ENCODE measurements around the gene PMAIP1. TPM values are rescaled to one million over a fixed set of nuclear protein-coding genes. Genes with fewer than 3 reads are reported as not detected.

Gene PMAIP1
- total and polyA plus RNA-seq, 11 donors, result 0.15 to 1.8 (median 0.37) TPM; not detected in 2

- Histone ChIP-seq H3K27ac (no peak overlapping the region), H3K4me3 (no peak overlapping the region), H3K9me3 (no peaks in the 10 kb centered on the region), H3K27me3 (peaks cover 0 to 8% (median 0%) of the 10 kb centered on the region in 9 donors), H3K4me1 (no peaks in the 10 kb centered on the region), H3K36me3 (no peaks in the 10 kb centered on the region)
- TF ChIP-seq CTCF (IDR thresholded peaks at IDR 0.05) (no peak), POLR2A (IDR thresholded peaks at IDR 0.05) (no peak)
- intact Hi-C loops (cut with DNase I), result no loop called here
- ATAC-seq, result no peak
- 85 to 86% (median 86%) methylated on average over 7 of the region's 7 CpGs for WGBS, 4 donors
- DNase-seq, result no peak
Measured at GRCh38 chr18:59929621-59930295, 30.0 kb downstream of the PMAIP1 start.

DNA sequence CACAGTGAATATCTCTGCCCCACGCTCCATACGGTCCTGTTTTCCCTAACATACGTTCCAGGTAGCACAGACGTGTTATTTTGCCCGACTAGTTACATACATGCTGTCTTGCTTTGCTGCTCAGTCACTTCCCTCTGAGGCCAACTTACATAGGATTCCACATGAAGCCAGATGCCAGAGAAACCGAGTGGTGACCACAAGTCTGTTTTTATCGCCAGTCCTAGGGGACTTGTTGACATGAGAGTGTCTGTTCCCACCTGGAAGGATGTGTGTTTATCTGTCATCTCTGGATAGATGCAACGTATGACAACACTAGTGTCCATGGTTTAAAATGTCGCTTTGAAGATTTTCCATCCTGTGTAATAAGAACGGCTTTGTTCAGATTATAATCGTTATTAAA, 32.6 kb downstream of the PMAIP1 start:
- H3K4me3 ChIP-seq, result no peak overlapping the region
- TF ChIP-seq POLR2A (IDR thresholded peaks at IDR 0.05) (no peak), CTCF (IDR thresholded peaks at IDR 0.05) (no peak)
- 70 to 81% (median 78%) methylated on average over 11 of the region's 11 CpGs for WGBS, 4 donors

GRCh38 chr18:59938676-59939075, 38.9 kb downstream of the PMAIP1 start:
- intact Hi-C loops (cut with DNase I), result no loop called here
- ATAC-seq, result no peak
- TF ChIP-seq CTCF (IDR thresholded peaks at IDR 0.05) (no peak), POLR2A (IDR thresholded peaks at IDR 0.05) (no peak)
- Histone ChIP-seq H3K4me1 (no peaks in the 10 kb centered on the region), H3K36me3 (no peaks in the 10 kb centered on the region), H3K9me3 (no peaks in the 10 kb centered on the region), H3K27me3 (peaks cover 0 to 2% (median 0%) of the 10 kb centered on the region in 9 donors), H3K4me3 (no peak overlapping the region), H3K27ac (no peak overlapping the region)
- WGBS, 4 donors, result 73 to 88% (median 79%) methylated on average over 4 of the region's 4 CpGs
- no peak for DNase-seq

More for the DNA sequence above, 32.6 kb downstream of the PMAIP1 start:
- DNase-seq (no peak), ATAC-seq (no peak)
- Histone ChIP-seq H3K27me3 (peaks cover 0 to 8% (median 0%) of the 10 kb centered on the region in 9 donors), H3K36me3 (no peaks in the 10 kb centered on the region), H3K9me3 (no peaks in the 10 kb centered on the region), H3K4me1 (no peaks in the 10 kb centered on the region), H3K27ac (no peak overlapping the region)
- intact Hi-C loops (cut with DNase I), result no loop called here

DNA sequence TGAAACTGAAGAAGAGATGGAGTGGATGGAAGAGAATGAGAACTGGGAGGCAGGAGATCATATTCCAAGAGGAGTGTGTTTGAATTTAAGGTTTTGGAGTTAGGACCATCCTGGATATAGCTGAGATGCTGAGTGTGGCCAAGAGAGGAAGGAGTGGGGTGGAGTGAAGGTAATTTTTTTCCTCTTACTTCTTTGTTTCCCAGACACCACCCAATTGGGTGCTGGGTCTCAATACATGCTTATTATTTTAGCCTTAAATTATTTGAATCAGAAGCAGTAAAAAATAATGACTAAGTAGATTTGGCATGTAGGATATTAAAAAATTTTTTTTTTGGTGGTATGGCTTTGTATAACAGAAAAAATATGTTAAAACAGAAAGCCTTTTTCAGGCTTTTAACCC, 39.3 kb downstream of the PMAIP1 start:
- no peaks in the 10 kb centered on the region for H3K9me3 ChIP-seq
- no peak overlapping the region for H3K27ac ChIP-seq
- no peak overlapping the region for H3K4me3 ChIP-seq
- TF ChIP-seq POLR2A (IDR thresholded peaks at IDR 0.05) (no peak), CTCF (IDR thresholded peaks at IDR 0.05) (no peak)
- DNase-seq (no peak), ATAC-seq (no peak)
- no peaks in the 10 kb centered on the region for H3K4me1 ChIP-seq
- H3K36me3 ChIP-seq, result no peaks in the 10 kb centered on the region
- intact Hi-C loops (cut with DNase I), result no loop called here
- H3K27me3 ChIP-seq, result no peaks in the 10 kb centered on the region

Data from heart left ventricle (tissue), 16 donors.